Large intestine (tissue), 3 donors: ENCODE measurements around the gene MIPEP. TPM values are rescaled to one million over a fixed set of nuclear protein-coding genes. Genes with fewer than 3 reads are reported as not detected.

Experiments
- DNase-seq, 2 donors: peaks; one replicate each; pipeline versions ENCODE4 v3.0.0 to v3.0.0-alpha.2; 2013
- H3K27ac ChIP-seq: one replicate; pipeline ENCODE4 v1.5.1; 2013; ENCODE audit warnings: low read length
- H3K27me3 ChIP-seq: 2 replicates; pipeline ENCODE4 v1.6.1; 2013; ENCODE audit warnings: low read length; ENCODE audit not compliant: control insufficient read depth, insufficient read depth
- H3K36me3 ChIP-seq: 2 replicates; pipeline ENCODE4 v1.6.1; 2013; ENCODE audit warnings: low read length; ENCODE audit not compliant: control insufficient read depth, insufficient read depth
- H3K4me1 ChIP-seq: one replicate; pipeline ENCODE4 v1.6.1; 2013; ENCODE audit warnings: low read length; ENCODE audit not compliant: control insufficient read depth, insufficient read depth
- H3K4me3 ChIP-seq: one replicate; pipeline ENCODE4 v1.5.1; 2013; ENCODE audit warnings: low read length
- H3K9me3 ChIP-seq: one replicate; pipeline ENCODE4 v1.6.1; 2013; ENCODE audit warnings: mild to moderate bottlenecking, low read depth, low read length, moderate library complexity; ENCODE audit not compliant: control insufficient read depth
- WGBS: methylation state at CpG from one replicate; pipeline ENCODE4 v1.1.5; 2013; ENCODE audit warnings: low lambda C conversion rate; ENCODE audit not compliant: insufficient coverage; 5-methylcytosine and 5-hydroxymethylcytosine counted together
- polyA plus RNA-seq: library from polyadenylated mRNA; unstranded; fragments of 120-200 nt; gene quantifications from one replicate; pipeline ENCODE4 v1.2.1, GENCODE V29; 2013

Gene MIPEP
- polyA plus RNA-seq, 1 donor, result 19.7 TPM

- Histone ChIP-seq H3K27ac (no peak overlapping the region), H3K36me3 (peaks cover 11% of the 10 kb centered on the region), H3K27me3 (no peaks in the 10 kb centered on the region), H3K4me3 (no peak overlapping the region), H3K4me1 (no peaks in the 10 kb centered on the region), H3K9me3 (no peaks in the 10 kb centered on the region)
- no peak for DNase-seq
- 80% methylated on average over 1 of the region's 5 CpGs for WGBS
These were observed 33.0 kb downstream of the MIPEP start for GRCh38 chr13:23856008-23856750.

- Histone ChIP-seq H3K4me3 (no peak overlapping the region), H3K27ac (no peak overlapping the region), H3K9me3 (no peaks in the 10 kb centered on the region), H3K36me3 (peaks cover 9% of the 10 kb centered on the region), H3K4me1 (no peaks in the 10 kb centered on the region), H3K27me3 (no peaks in the 10 kb centered on the region)
- DNase-seq, result no peak
- 80% methylated on average over 2 of the region's 3 CpGs for WGBS
These were observed 33.8 kb downstream of the MIPEP start for GRCh38 chr13:23855360-23855759.

- no peaks in the 10 kb centered on the region for H3K4me1 ChIP-seq
- DNase-seq, result no peak
- no peaks in the 10 kb centered on the region for H3K9me3 ChIP-seq
- H3K27ac ChIP-seq, result no peak overlapping the region
- H3K27me3 ChIP-seq, result no peaks in the 10 kb centered on the region
- WGBS, result no CpG with 5 or more reads among the region's 2 CpGs
- H3K36me3 ChIP-seq, result peaks cover 7% of the 10 kb centered on the region
- H3K4me3 ChIP-seq, result no peak overlapping the region
These were observed 36.8 kb downstream of the MIPEP start for GRCh38 chr13:23852351-23852750.

- Histone ChIP-seq H3K9me3 (no peaks in the 10 kb centered on the region), H3K4me3 (no peak overlapping the region), H3K27me3 (no peaks in the 10 kb centered on the region), H3K4me1 (no peaks in the 10 kb centered on the region), H3K36me3 (peaks cover 3% of the 10 kb centered on the region), H3K27ac (no peak overlapping the region)
- 80% methylated on average over 1 of the region's 2 CpGs for WGBS
- no peak for DNase-seq
These were observed 38.1 kb downstream of the MIPEP start for GRCh38 chr13:23851106-23851505.

GRCh38 chr13:23850134-23850533, 39.1 kb downstream of the MIPEP start:
- H3K36me3 ChIP-seq, result peaks cover 2% of the 10 kb centered on the region
- WGBS, result 100% methylated on average over 1 of the region's 1 CpG
- no peak overlapping the region for H3K4me3 ChIP-seq
- no peak for DNase-seq
- H3K27me3 ChIP-seq, result no peaks in the 10 kb centered on the region
- no peaks in the 10 kb centered on the region for H3K9me3 ChIP-seq
- no peaks in the 10 kb centered on the region for H3K4me1 ChIP-seq
- no peak overlapping the region for H3K27ac ChIP-seq

- H3K9me3 ChIP-seq, result no peaks in the 10 kb centered on the region
- no peak for DNase-seq
- 100% methylated on average over 2 of the region's 2 CpGs for WGBS
These were observed 39.5 kb downstream of the MIPEP start for GRCh38 chr13:23849670-23850069.

GRCh38 chr13:23848646-23849141, 40.5 kb downstream of the MIPEP start:
- no CpG with 5 or more reads among the region's 8 CpGs for WGBS
- no peaks in the 10 kb centered on the region for H3K27me3 ChIP-seq
- no peak overlapping the region for H3K27ac ChIP-seq
- no peaks in the 10 kb centered on the region for H3K9me3 ChIP-seq
- peaks cover 2% of the 10 kb centered on the region for H3K36me3 ChIP-seq
- H3K4me1 ChIP-seq, result no peaks in the 10 kb centered on the region
- H3K4me3 ChIP-seq, result no peak overlapping the region
- no peak for DNase-seq

More at GRCh38 chr13:23849670-23850069, 39.5 kb downstream of the MIPEP start:
- Histone ChIP-seq H3K4me3 (no peak overlapping the region), H3K4me1 (no peaks in the 10 kb centered on the region), H3K27ac (no peak overlapping the region), H3K27me3 (no peaks in the 10 kb centered on the region), H3K36me3 (peaks cover 2% of the 10 kb centered on the region)

GRCh38 chr13:23848019-23848418, 41.2 kb downstream of the MIPEP start:
- H3K27ac ChIP-seq, result no peak overlapping the region
- H3K36me3 ChIP-seq, result peaks cover 2% of the 10 kb centered on the region
- no CpG with 5 or more reads among the region's 2 CpGs for WGBS
- H3K9me3 ChIP-seq, result no peaks in the 10 kb centered on the region
- no peak for DNase-seq
- H3K4me3 ChIP-seq, result no peak overlapping the region
- H3K4me1 ChIP-seq, result no peaks in the 10 kb centered on the region
- no peaks in the 10 kb centered on the region for H3K27me3 ChIP-seq

- no peaks in the 10 kb centered on the region for H3K9me3 ChIP-seq
- no peaks in the 10 kb centered on the region for H3K27me3 ChIP-seq
- H3K36me3 ChIP-seq, result peaks cover 2% of the 10 kb centered on the region
- WGBS, result no CpG with 5 or more reads among the region's 2 CpGs
- H3K4me1 ChIP-seq, result no peaks in the 10 kb centered on the region
- DNase-seq, result no peak
- no peak overlapping the region for H3K27ac ChIP-seq
- no peak overlapping the region for H3K4me3 ChIP-seq
These were observed 41.7 kb downstream of the MIPEP start for GRCh38 chr13:23847497-23847896.

- H3K36me3 ChIP-seq, result peaks cover 2% of the 10 kb centered on the region
- no peak overlapping the region for H3K4me3 ChIP-seq
- no peaks in the 10 kb centered on the region for H3K9me3 ChIP-seq
- no peaks in the 10 kb centered on the region for H3K27me3 ChIP-seq
- 100% methylated on average over 2 of the region's 5 CpGs for WGBS
- H3K27ac ChIP-seq, result no peak overlapping the region
- no peaks in the 10 kb centered on the region for H3K4me1 ChIP-seq
- DNase-seq, result no peak
These were observed 44.0 kb downstream of the MIPEP start for GRCh38 chr13:23845105-23845725.
